ENCODE measurements around the gene COL21A1.

- no peak for TF ChIP-seq CTCF (IDR thresholded peaks at IDR 0.05; ENCODE audit: low read depth, low read length)
- no peak for TF ChIP-seq EZH2phosphoT487 (IDR thresholded peaks at IDR 0.05; ENCODE audit: low read depth)
Measured at GRCh38 chr6:56019973-56020372, 227.4 kb downstream of the COL21A1 start.

Data from OCI-LY3 (cell line).